KMS-11 (cell line): Measurements from ENCODE around the gene REPS1.
"Not testable (repeated sequence)": the region's sequence is repeated elsewhere in the genome, so short reads cannot be mapped to it uniquely, and the experiment has no call there.

ENCODE experiments used
- H2AFZ ChIP-seq: fragments of 200-600 bp; sonication (generic); 2 replicates; pipeline ENCODE4 v1.6.1; 2016; ENCODE audit warnings: antibody characterized with exemption, mixed run types, low read depth
- H3K27ac ChIP-seq: fragments of 200-600 bp; sonication (generic); 2 replicates; pipeline ENCODE4 v1.6.1; 2016; ENCODE audit warnings: mild to moderate bottlenecking, mixed run types
- H3K27me3 ChIP-seq: fragments of 200-600 bp; sonication (generic); 2 replicates; pipeline ENCODE4 v1.6.1; 2017; ENCODE audit warnings: mild to moderate bottlenecking, low read depth, mixed run types, moderate library complexity; ENCODE audit not compliant: insufficient read depth
- H3K36me3 ChIP-seq: fragments of 200-600 bp; sonication (generic); 2 replicates; pipeline ENCODE4 v1.6.1; 2017; ENCODE audit warnings: mild to moderate bottlenecking, mixed run types; ENCODE audit not compliant: insufficient read depth
- H3K4me1 ChIP-seq: fragments of 200-600 bp; sonication (generic); 2 replicates; pipeline ENCODE4 v1.6.1; 2016; ENCODE audit warnings: mild to moderate bottlenecking, low read depth, mixed run types; ENCODE audit not compliant: poor library complexity, severe bottlenecking
- H3K4me2 ChIP-seq: fragments of 200-600 bp; sonication (generic); 2 replicates; pipeline ENCODE4 v1.7.0; 2016; ENCODE audit warnings: mild to moderate bottlenecking, mixed run types
- H3K4me3 ChIP-seq: fragments of 200-600 bp; sonication (generic); IDR thresholded peaks from 2 replicates; pipeline ENCODE4 v1.6.1; 2017; ENCODE audit warnings: low read depth, low read length, mixed read lengths; ENCODE audit not compliant: insufficient read depth
- H3K79me2 ChIP-seq: fragments of 200-600 bp; sonication (generic); 2 replicates; pipeline ENCODE4 v1.6.1; 2016; ENCODE audit warnings: low read depth, mixed run types; ENCODE audit not compliant: insufficient read depth
- H3K9ac ChIP-seq: fragments of 200-600 bp; sonication (generic); 2 replicates; pipeline ENCODE4 v1.6.1; 2016; ENCODE audit warnings: mild to moderate bottlenecking, mixed run types
- H4K20me1 ChIP-seq: fragments of 200-600 bp; sonication (generic); 2 replicates; pipeline ENCODE4 v1.6.1; 2016; ENCODE audit warnings: mild to moderate bottlenecking, mixed run types; ENCODE audit not compliant: insufficient read depth
- TF ChIP-seq, protein P1 (sequence below): fragments of 200-600 bp; sonication (generic); conservative IDR thresholded peaks from 2 replicates; pipeline ENCODE4 v1.6.1; 2017; ENCODE audit warnings: low read depth, mild to moderate bottlenecking, antibody characterized with exemption, low read length, moderate library complexity, mixed read lengths

Gene REPS1

DNA sequence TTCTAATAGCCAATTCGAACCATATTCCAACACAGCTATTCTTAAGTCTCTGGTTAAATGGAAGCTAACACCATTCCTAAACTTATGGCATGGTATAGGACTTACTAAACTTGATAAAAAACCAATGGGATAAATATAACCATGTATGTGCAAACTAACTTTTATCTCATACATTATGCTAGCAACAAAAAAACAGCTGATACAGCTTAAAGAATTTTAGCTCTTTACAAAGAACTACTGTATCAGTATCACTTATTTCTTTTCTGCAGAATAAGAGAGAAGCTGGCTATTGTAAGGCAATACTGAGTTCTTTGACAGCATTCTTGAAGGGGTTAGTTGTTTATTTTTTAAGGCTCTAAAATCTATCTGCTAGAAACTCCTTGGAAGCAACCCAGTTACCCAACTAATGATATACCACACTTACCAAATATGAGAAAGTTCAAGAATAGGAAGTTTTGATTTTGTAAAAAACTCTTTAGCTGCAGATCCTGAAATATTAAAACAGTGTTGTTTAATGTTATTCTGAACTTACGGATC is 44.9 kb downstream of the REPS1 start:
- H3K27me3 ChIP-seq = no peaks in the 10 kb centered on the region; the same call in 1 of the 2 replicates
- no peaks in the 10 kb centered on the region for H3K79me2 ChIP-seq
- H3K27ac ChIP-seq = no peak overlapping the region
- H3K36me3 ChIP-seq = no peaks in the 10 kb centered on the region
- TF ChIP-seq, protein P1, sequence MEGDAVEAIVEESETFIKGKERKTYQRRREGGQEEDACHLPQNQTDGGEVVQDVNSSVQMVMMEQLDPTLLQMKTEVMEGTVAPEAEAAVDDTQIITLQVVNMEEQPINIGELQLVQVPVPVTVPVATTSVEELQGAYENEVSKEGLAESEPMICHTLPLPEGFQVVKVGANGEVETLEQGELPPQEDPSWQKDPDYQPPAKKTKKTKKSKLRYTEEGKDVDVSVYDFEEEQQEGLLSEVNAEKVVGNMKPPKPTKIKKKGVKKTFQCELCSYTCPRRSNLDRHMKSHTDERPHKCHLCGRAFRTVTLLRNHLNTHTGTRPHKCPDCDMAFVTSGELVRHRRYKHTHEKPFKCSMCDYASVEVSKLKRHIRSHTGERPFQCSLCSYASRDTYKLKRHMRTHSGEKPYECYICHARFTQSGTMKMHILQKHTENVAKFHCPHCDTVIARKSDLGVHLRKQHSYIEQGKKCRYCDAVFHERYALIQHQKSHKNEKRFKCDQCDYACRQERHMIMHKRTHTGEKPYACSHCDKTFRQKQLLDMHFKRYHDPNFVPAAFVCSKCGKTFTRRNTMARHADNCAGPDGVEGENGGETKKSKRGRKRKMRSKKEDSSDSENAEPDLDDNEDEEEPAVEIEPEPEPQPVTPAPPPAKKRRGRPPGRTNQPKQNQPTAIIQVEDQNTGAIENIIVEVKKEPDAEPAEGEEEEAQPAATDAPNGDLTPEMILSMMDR = no peak
- no peak overlapping the region for H3K4me2 ChIP-seq
- H3K9ac ChIP-seq = no peak overlapping the region
- no peak overlapping the region for H2AFZ ChIP-seq
- H3K4me3 ChIP-seq = no peak overlapping the region
- peaks cover 21% of the 10 kb centered on the region for H3K4me1 ChIP-seq
- H4K20me1 ChIP-seq = no peaks in the 10 kb centered on the region; the same call in 1 of the 2 replicates

DNA sequence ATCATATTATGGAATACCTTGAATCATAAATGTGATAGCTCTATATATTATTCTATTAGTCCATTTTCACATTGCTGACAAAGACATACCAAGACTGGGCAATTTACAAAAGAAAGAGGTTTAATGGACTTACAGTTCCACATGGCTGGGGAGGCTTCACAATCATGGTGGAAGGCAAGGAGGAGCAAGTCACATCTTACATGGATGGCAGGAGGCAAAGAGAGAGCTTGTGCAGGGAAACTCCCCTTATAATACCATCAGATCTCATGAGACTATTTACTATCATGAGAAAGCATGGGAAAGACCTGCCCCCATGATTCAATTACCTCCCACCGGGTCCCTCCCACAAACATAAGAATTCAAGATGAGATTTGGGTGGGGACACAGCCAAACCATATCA is 51.2 kb downstream of the REPS1 start:
- not testable (repeated sequence) for H3K4me1 ChIP-seq, H3K27me3 ChIP-seq, H2AFZ ChIP-seq, H3K9ac ChIP-seq, H3K4me2 ChIP-seq, H3K36me3 ChIP-seq, H4K20me1 ChIP-seq, H3K79me2 ChIP-seq, H3K4me3 ChIP-seq, H3K27ac ChIP-seq

GRCh38 chr6:138931660-138932059 is 56.4 kb downstream of the REPS1 start:
- H3K4me1 ChIP-seq = peaks cover 9% of the 10 kb centered on the region
- TF ChIP-seq, protein P1 = no peak
- no peak overlapping the region for H3K4me3 ChIP-seq

GRCh38 chr6:138926579-138926978 is 61.5 kb downstream of the REPS1 start:
- Histone ChIP-seq H3K4me3 (no peak overlapping the region), H4K20me1 (no peaks in the 10 kb centered on the region), H3K27me3 (no peaks in the 10 kb centered on the region), H3K36me3 (no peaks in the 10 kb centered on the region), H3K4me2 (no peak overlapping the region), H3K4me1 (no peaks in the 10 kb centered on the region), H2AFZ (no peak overlapping the region), H3K27ac (no peak overlapping the region), H3K79me2 (no peaks in the 10 kb centered on the region), H3K9ac (no peak overlapping the region)
- TF ChIP-seq, protein P1 = no peak

More at GRCh38 chr6:138931660-138932059, 56.4 kb downstream of the REPS1 start:
- H2AFZ ChIP-seq = no peak overlapping the region
- H3K79me2 ChIP-seq = no peaks in the 10 kb centered on the region
- H4K20me1 ChIP-seq = no peaks in the 10 kb centered on the region
- no peak overlapping the region for H3K4me2 ChIP-seq
- no peak overlapping the region for H3K9ac ChIP-seq
- no peaks in the 10 kb centered on the region for H3K36me3 ChIP-seq
- no peaks in the 10 kb centered on the region for H3K27me3 ChIP-seq
- H3K27ac ChIP-seq = no peak overlapping the region

DNA sequence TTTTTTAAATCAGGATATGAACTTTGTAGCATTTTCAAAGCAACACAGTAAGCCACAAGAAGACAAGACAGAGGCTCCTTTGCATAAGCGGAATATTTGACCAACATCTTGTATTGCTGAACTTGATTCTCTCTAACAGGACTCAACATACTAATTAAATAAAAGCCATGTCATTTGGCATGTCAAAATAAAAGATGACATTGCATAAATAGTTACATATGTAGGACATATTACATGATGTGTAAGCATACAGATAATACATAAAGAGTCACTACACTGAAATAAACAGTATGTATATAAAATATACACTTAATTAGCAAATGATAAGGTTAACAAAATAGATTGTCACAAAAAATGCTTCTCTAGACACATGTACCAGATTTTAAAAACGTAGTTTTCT is 62.2 kb downstream of the REPS1 start:
- H3K27ac ChIP-seq = no peak overlapping the region
- no peaks in the 10 kb centered on the region for H4K20me1 ChIP-seq
- no peaks in the 10 kb centered on the region for H3K27me3 ChIP-seq
- no peaks in the 10 kb centered on the region for H3K36me3 ChIP-seq
- H3K4me2 ChIP-seq = no peak overlapping the region
- no peak overlapping the region for H2AFZ ChIP-seq
- no peaks in the 10 kb centered on the region for H3K79me2 ChIP-seq
- TF ChIP-seq, protein P1 = no peak
- H3K4me1 ChIP-seq = no peaks in the 10 kb centered on the region
- H3K4me3 ChIP-seq = no peak overlapping the region
- H3K9ac ChIP-seq = no peak overlapping the region
